ENCODE results near the gene CD163L1. TPM values are rescaled to one million over a fixed set of nuclear protein-coding genes. Genes with fewer than 3 reads are reported as not detected.

CD163L1 gene
- total RNA-seq, 1 experiment from 2014 or later = 27.0 TPM

GRCh38 chr12:7472060-7472459 lies 28.1 kb upstream of the CD163L1 start:
- Histone ChIP-seq H3K9me3 (ENCODE audit: control insufficient read depth in 1 of 2, insufficient read depth in 1 of 2, low read depth in 1 of 2, low read length in 2 of 2) (no peaks in the 10 kb centered on the region), H3K9me2 (ENCODE audit: insufficient read depth) (no peaks in the 10 kb centered on the region), H4K20me1 (ENCODE audit: insufficient read depth) (no peaks in the 10 kb centered on the region), H3K79me2 (ENCODE audit: insufficient read depth, low read length) (no peaks in the 10 kb centered on the region), H3K4me3 (replicated peaks in 1 of 2; ENCODE audit: low read depth in 1 of 2, low read length in 2 of 2) (no peak overlapping the region), H3K4me2 (ENCODE audit: low read length) (no peak overlapping the region), H3K4me1 (ENCODE audit: control insufficient read depth in 1 of 2, insufficient read depth in 2 of 2, low read length in 2 of 2) (no peaks in the 10 kb centered on the region), H2AFZ (ENCODE audit: low read depth, low read length, poor library complexity, severe bottlenecking) (no peak overlapping the region), H3K9ac (ENCODE audit: low read length) (no peak overlapping the region), H3K27me3 (ENCODE audit: insufficient read depth, low read length) (no peaks in the 10 kb centered on the region), H3K27ac (ENCODE audit: low read depth, low read length) (no peak overlapping the region), H3K36me3 (ENCODE audit: control insufficient read depth in 1 of 2, insufficient read depth in 2 of 2, low read length in 2 of 2) (no peaks in the 10 kb centered on the region)
- DNase-seq (ENCODE audit: low read depth, low spot score) = no peak
- CTCF ChIA-PET = no interaction called here
- no TSS peak for BruUV-seq (replicated peaks)
- POLR2A ChIA-PET = no interaction called here
- intact Hi-C loops (cut with micrococcal nuclease) = no loop called here
- TF ChIP-seq MAX (IDR thresholded peaks at IDR 0.05) (no peak), SP1 (IDR thresholded peaks at IDR 0.05; ENCODE audit: low read depth) (no peak), EZH2 (IDR thresholded peaks at IDR 0.05) (no peak), ATF3 (IDR thresholded peaks at IDR 0.05) (no peak), REST (IDR thresholded peaks at IDR 0.05; ENCODE audit: low read depth) (no peak), POLR2A (IDR thresholded peaks at IDR 0.05; ENCODE audit: borderline replicate concordance, extremely low read depth, insufficient read depth, insufficient read length) (no peak), YY1 (IDR thresholded peaks at IDR 0.05; ENCODE audit: extremely low read depth, insufficient replicate concordance, low read depth, low read length) (no peak), CEBPB (IDR thresholded peaks at IDR 0.05; ENCODE audit: low read depth) (no peak), POLR2AphosphoS5 (IDR thresholded peaks at IDR 0.05; ENCODE audit: low read depth, low read length) (no peak)
- ATAC-seq = no peak
- RAD21 ChIA-PET (ENCODE audit: low non-redundant PET in 1 of 2, low total read pairs in 2 of 2, uncharacterized antibody in 2 of 2, unreplicated experiment in 2 of 2) = no interaction called here

All from HCT116 (cell line).